Adipocyte (in vitro differentiated cells): ENCODE data around the gene F10.

Source experiments
- DNase-seq: peaks from one replicate; pipeline ENCODE4 v3.0.0-alpha.2; 2015; ENCODE audit warnings: low read depth
- H3K27me3 ChIP-seq: replicated peaks from 2 replicates; pipeline ENCODE4 v1.7.0; 2013; ENCODE audit warnings: mild to moderate bottlenecking, low read length, moderate library complexity; ENCODE audit not compliant: control insufficient read depth, insufficient read depth
- H3K36me3 ChIP-seq: 2 replicates; pipeline ENCODE4 v1.7.0; 2013; ENCODE audit warnings: low read length, mild to moderate bottlenecking, moderate library complexity; ENCODE audit not compliant: control insufficient read depth, insufficient read depth, severe bottlenecking
- H3K4me1 ChIP-seq: 2 replicates; pipeline ENCODE4 v1.7.0; 2013; ENCODE audit warnings: mild to moderate bottlenecking, low read length, moderate library complexity; ENCODE audit not compliant: control insufficient read depth, insufficient read depth
- H3K4me3 ChIP-seq: 2 replicates; pipeline ENCODE4 v1.7.0; 2013; ENCODE audit warnings: mild to moderate bottlenecking, low read length, moderate library complexity
- H3K9ac ChIP-seq: 2 replicates; pipeline ENCODE4 v1.7.0; 2013; ENCODE audit warnings: mild to moderate bottlenecking, low read length, moderate library complexity
- H3K9me3 ChIP-seq: 2 replicates; pipeline ENCODE4 v1.7.0; 2013; ENCODE audit warnings: mild to moderate bottlenecking, low read length, moderate library complexity; ENCODE audit not compliant: control insufficient read depth

The F10 gene

DNA sequence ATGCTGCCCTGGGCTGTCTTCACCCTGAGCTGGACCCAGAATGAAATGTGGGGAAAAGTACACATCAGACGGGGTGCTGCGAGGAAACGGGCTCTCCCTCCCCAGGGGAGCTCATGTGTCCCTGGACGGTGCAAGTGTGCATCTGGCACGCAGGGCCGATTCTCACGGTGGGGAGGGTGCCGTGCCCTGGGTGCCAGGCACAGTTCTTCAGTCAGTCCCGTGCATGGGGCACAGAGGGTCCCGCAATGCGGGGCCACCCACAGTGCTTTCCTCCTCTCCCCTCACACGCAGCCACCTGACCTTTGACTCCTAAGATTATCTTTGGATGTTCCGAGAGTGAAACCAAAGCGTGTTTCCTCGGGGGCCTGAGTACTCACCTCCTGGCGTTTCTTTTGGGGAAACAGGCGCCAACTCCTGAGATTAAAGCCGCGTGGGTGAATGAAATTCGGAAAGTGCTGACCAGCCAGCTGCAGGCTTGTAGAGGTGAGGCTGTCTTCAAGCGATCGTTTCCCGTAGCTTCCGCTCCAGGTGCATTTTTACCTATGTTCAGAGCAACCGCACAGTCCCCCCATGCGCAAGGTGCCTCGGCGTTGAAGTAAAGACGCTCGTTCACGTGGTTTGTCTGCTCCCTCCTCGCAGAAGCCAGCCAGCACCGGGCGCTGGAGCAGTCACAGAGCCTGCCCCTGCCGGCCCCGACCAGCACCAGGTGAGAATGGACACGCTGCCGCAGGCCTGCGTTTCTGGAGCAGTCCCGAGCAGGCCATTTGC lies 34.5 kb upstream of the F10 start:
- no peak overlapping the region for H3K4me3 ChIP-seq
- no peaks in the 10 kb centered on the region for H3K36me3 ChIP-seq
- H3K9ac ChIP-seq: no peak overlapping the region
- no peak for DNase-seq
- H3K27me3 ChIP-seq: peaks cover 8% of the 10 kb centered on the region
- H3K9me3 ChIP-seq: no peaks in the 10 kb centered on the region
- no peaks in the 10 kb centered on the region for H3K4me1 ChIP-seq

DNA sequence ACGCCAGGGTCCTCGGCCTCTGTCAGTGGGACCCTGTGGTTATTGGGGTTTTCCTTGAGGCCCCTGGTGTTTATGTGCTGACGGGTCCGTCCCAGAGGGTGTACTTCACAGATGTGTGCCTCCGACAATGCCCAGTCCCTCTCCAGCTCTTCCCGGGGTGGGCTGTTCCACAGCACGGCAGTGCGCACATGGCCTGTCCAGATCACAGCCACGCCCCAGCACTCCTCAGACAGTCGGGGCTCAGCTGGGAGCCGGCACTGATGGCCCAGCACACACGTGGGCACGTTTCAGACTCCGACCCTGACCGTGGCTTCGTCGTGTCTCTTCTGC lies 33.9 kb upstream of the F10 start:
- Histone ChIP-seq H3K9ac (no peak overlapping the region), H3K36me3 (no peaks in the 10 kb centered on the region), H3K27me3 (peaks cover 13% of the 10 kb centered on the region), H3K4me3 (no peak overlapping the region), H3K4me1 (no peaks in the 10 kb centered on the region), H3K9me3 (no peaks in the 10 kb centered on the region)
- no peak for DNase-seq

GRCh38 chr13:113089693-113090414 lies 32.7 kb upstream of the F10 start:
- H3K9ac ChIP-seq: no peak overlapping the region
- H3K4me1 ChIP-seq: no peaks in the 10 kb centered on the region
- no peaks in the 10 kb centered on the region for H3K9me3 ChIP-seq
- H3K36me3 ChIP-seq: no peaks in the 10 kb centered on the region
- no peak overlapping the region for H3K4me3 ChIP-seq
- peaks cover 13% of the 10 kb centered on the region for H3K27me3 ChIP-seq
- no peak for DNase-seq

DNA sequence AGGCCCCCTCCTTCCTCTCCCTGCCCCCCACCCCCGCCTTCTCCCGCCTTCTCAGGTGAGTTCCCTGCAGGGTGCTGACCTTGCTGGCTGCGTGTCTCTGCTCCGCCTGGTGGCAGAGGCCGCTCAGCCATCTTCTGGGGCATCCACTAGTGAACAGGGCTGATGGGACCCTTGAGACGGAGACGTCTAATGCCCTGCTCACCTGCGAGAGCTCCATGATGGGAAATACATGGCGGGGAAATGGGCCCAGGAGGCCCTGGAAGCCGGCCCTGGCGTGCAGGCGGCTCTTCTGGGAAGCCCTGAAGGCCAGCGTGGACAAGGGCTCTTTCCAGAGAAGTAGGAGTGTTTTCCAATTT lies 32.2 kb upstream of the F10 start:
- Histone ChIP-seq H3K4me3 (no peak overlapping the region), H3K4me1 (no peaks in the 10 kb centered on the region), H3K9ac (no peak overlapping the region), H3K9me3 (no peaks in the 10 kb centered on the region), H3K27me3 (peaks cover 14% of the 10 kb centered on the region), H3K36me3 (no peaks in the 10 kb centered on the region)
- no peak for DNase-seq

GRCh38 chr13:113090806-113091205 lies 31.8 kb upstream of the F10 start:
- no peaks in the 10 kb centered on the region for H3K9me3 ChIP-seq
- DNase-seq: no peak
- no peaks in the 10 kb centered on the region for H3K36me3 ChIP-seq
- H3K4me3 ChIP-seq: no peak overlapping the region
- peaks cover 15% of the 10 kb centered on the region for H3K27me3 ChIP-seq
- no peak overlapping the region for H3K9ac ChIP-seq
- no peaks in the 10 kb centered on the region for H3K4me1 ChIP-seq

DNA sequence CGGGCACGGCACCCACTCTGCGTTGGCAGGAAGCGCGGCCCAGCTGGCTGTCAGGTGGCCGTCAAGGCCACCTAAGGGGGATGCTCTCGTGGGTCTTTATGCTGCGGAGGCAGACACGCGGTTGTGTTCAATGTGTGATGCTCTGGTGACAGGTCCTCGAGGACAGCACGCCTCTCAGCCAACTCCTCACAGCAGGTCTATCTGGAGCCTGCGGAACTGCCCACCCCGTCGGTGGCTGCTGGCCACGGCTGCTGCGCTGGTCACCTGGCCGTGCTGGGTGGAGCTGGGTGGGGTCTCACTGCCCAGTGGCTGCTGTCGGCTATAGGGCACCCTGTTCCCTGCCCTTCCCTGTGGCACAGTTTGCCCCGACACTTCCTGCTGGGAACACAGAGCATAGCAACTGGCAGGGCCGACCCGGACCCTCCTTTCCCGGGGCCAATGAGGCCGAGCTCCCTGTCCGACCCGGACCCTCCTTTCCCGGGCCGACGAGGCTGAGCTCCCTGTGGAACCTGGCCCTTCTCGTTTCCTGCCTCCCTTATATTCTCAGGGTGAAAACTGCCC lies 31.3 kb upstream of the F10 start:
- Histone ChIP-seq H3K9ac (no peak overlapping the region), H3K4me3 (no peak overlapping the region), H3K27me3 (peaks cover 15% of the 10 kb centered on the region), H3K4me1 (no peaks in the 10 kb centered on the region), H3K9me3 (no peaks in the 10 kb centered on the region), H3K36me3 (no peaks in the 10 kb centered on the region)
- DNase-seq: no peak

GRCh38 chr13:113091891-113092775 lies 30.5 kb upstream of the F10 start:
- Histone ChIP-seq H3K9ac (no peak overlapping the region), H3K4me1 (no peaks in the 10 kb centered on the region), H3K36me3 (no peaks in the 10 kb centered on the region), H3K4me3 (no peak overlapping the region), H3K27me3 (peaks cover 15% of the 10 kb centered on the region), H3K9me3 (no peaks in the 10 kb centered on the region)
- no peak for DNase-seq

GRCh38 chr13:113092776-113093579 lies 29.6 kb upstream of the F10 start:
- H3K9me3 ChIP-seq: no peaks in the 10 kb centered on the region
- no peak for DNase-seq

DNA sequence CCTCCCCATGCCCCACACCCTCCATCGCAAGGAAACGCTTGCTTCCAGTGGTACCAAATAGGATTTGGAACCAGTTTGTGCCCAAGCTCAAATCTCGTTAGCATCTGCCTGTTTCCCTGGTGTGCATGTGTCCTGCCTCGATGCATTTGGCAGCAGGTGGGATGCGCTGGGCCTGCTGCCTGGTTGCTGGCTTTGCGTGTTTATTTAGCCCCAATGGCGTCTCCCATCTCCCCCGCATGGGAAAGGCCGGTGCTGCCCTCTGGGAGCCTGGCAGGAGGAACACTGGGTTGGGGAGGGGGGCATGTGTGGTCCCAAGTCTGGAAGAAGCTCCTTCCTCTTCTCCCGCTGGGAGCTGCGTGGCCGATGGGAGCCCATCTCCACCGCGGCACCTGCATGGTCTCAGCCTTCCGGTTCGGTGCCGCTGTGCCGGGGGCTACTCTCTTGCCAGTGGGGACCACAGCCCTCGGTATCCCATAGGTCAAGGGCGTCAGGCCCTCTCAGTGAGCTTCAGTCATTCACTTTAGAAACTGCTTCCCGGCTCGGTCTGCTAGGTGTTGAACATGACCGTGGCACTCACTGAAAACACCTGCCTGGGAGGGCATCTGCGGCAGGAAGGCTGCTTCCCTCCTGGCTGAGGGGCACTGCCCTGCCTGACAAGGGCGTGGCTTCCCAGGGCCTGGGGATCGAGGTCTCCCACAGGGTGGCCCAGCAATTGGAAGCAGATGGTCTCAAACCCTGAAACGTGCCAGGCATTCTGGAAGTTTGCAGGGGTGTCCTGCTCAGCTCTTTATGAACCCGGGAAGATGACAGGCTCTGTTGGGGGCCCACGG lies 28.8 kb upstream of the F10 start:
- Histone ChIP-seq H3K9ac (no peak overlapping the region), H3K27me3 (peaks cover 15% of the 10 kb centered on the region), H3K36me3 (no peaks in the 10 kb centered on the region), H3K4me1 (peaks cover 11% of the 10 kb centered on the region), H3K9me3 (no peaks in the 10 kb centered on the region), H3K4me3 (no peak overlapping the region)
- no peak for DNase-seq

More at GRCh38 chr13:113092776-113093579, 29.6 kb upstream of the F10 start:
- Histone ChIP-seq H3K36me3 (no peaks in the 10 kb centered on the region), H3K4me1 (peaks cover 4% of the 10 kb centered on the region), H3K9ac (no peak overlapping the region), H3K4me3 (no peak overlapping the region), H3K27me3 (peaks cover 15% of the 10 kb centered on the region)

- H3K36me3 ChIP-seq: no peaks in the 10 kb centered on the region
- no peak overlapping the region for H3K4me3 ChIP-seq
- H3K4me1 ChIP-seq: peaks cover 11% of the 10 kb centered on the region
- H3K27me3 ChIP-seq: peaks cover 15% of the 10 kb centered on the region
- no peak overlapping the region for H3K9ac ChIP-seq
- no peak for DNase-seq
- H3K9me3 ChIP-seq: no peaks in the 10 kb centered on the region
These were observed 28.2 kb upstream of the F10 start for GRCh38 chr13:113094410-113094800.
